MCF 10A (cell line): Measurements from ENCODE around the gene LPIN1. TPM values are rescaled to one million over a fixed set of nuclear protein-coding genes. Genes with fewer than 3 reads are reported as not detected.

Experiments
- BruUV-seq: library from RNA; stranded (reverse); fragments of 400-500 nt; replicated peaks from 2 replicates; lab custom pipeline; 2021; lab: Mats Ljungman, UMichigan
- CTCF ChIA-PET: fragments of 300-600 bp; sonication (Branson Sonifier 250); formaldehyde crosslinking; extraction: SDS; loops from one replicate; lab custom pipeline; 2021; ENCODE audit warnings: antibody characterized with exemption, inconsistent platforms; lab: Yijun Ruan, JAX
- POLR2A ChIA-PET: fragments of 300-600, 350-650 bp; sonication (Branson Sonifier 250); formaldehyde crosslinking; extraction: SDS; loops from one replicate; lab custom pipeline; 2020; ENCODE audit warnings: antibody characterized with exemption, inconsistent platforms; lab: Yijun Ruan, JAX
- DNase-seq: peaks from one replicate; pipeline ENCODE4 v3.0.0-alpha.2; 2018; ENCODE audit not compliant: unreplicated experiment
- H3K27ac Mint-ChIP-seq: one replicate; pipeline ENCODE4 v1.8.0; 2022; ENCODE audit warnings: mild to moderate bottlenecking, low read depth, mixed read lengths; ENCODE audit not compliant: unreplicated experiment
- H3K27me3 Mint-ChIP-seq: one replicate; pipeline ENCODE4 v1.8.0; 2022; ENCODE audit warnings: mixed read lengths; ENCODE audit not compliant: insufficient read depth, unreplicated experiment
- H3K36me3 Mint-ChIP-seq: one replicate; pipeline ENCODE4 v1.8.0; 2022; ENCODE audit warnings: mild to moderate bottlenecking, moderate library complexity, mixed read lengths; ENCODE audit not compliant: insufficient read depth, unreplicated experiment
- H3K4me1 Mint-ChIP-seq: one replicate; pipeline ENCODE4 v1.8.0; 2022; ENCODE audit warnings: mixed read lengths; ENCODE audit not compliant: insufficient read depth, unreplicated experiment
- H3K4me3 Mint-ChIP-seq: one replicate; pipeline ENCODE4 v1.8.0; 2022; ENCODE audit warnings: mild to moderate bottlenecking, moderate library complexity, mixed read lengths; ENCODE audit not compliant: unreplicated experiment
- H3K9me3 Mint-ChIP-seq: one replicate; pipeline ENCODE4 v1.8.0; 2022; ENCODE audit warnings: mixed read lengths; ENCODE audit not compliant: unreplicated experiment
- intact Hi-C: fragments of 100-400 bp; cut with micrococcal nuclease; formaldehyde crosslinking; loops from 2 replicates; pipeline ENCODE4 v1.14.1; 2022
- total RNA-seq: library from RNA; stranded (reverse); gene quantifications from 2 replicates; pipeline ENCODE4 v1.2.3, GENCODE V29; 2022
- TF ChIP-seq, protein P1 (sequence below): fragments of 200-600 bp; IDR thresholded peaks from one replicate; pipeline ENCODE4 v1.8.0; 2022; ENCODE audit warnings: antibody characterized with exemption, mild to moderate bottlenecking; ENCODE audit not compliant: unreplicated experiment

The LPIN1 gene
- total RNA-seq, 1 experiment from 2014 or later = 65.7 TPM

DNA sequence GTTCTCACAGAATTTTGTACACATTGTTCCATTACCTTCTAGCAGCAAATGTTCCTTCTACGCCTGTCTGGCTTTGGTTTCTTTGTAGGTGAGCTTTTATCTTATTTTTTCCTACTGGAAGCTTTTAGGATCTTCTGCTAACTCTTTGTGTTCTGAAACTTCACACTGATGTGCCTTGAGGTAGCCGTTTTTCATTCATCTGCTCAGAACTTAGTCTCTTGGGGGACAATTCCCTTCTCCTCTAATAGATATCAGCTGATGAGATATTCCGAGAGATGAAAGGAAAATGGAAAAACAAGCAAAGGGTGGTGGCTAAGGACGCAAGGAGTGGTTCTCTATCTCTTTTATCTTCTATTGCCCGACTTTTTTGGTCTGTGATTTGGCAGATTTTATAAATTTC, 27.8 kb upstream of the LPIN1 start:
- H3K4me3 Mint-ChIP-seq = no peak overlapping the region
- intact Hi-C loops = no loop called here
- peaks cover 18% of the 10 kb centered on the region for H3K27me3 Mint-ChIP-seq
- H3K4me1 Mint-ChIP-seq = peaks cover 21% of the 10 kb centered on the region
- CTCF ChIA-PET = interaction anchor here (0.8 to 1.0 kb wide), 3 partner anchors 26 to 288 kb away, joined by 3 to 4 read pairs (median 4); no protein-coding TSS in a partner anchor
- no peaks in the 10 kb centered on the region for H3K9me3 Mint-ChIP-seq
- DNase-seq = no peak
- H3K27ac Mint-ChIP-seq = no peak overlapping the region
- POLR2A ChIA-PET = interaction anchor here (1.0 to 1.6 kb wide), 4 partner anchors 20 to 34 kb away, joined by 3 to 5 read pairs (median 4); no protein-coding TSS in a partner anchor
- no peaks in the 10 kb centered on the region for H3K36me3 Mint-ChIP-seq
- TF ChIP-seq, protein P1, sequence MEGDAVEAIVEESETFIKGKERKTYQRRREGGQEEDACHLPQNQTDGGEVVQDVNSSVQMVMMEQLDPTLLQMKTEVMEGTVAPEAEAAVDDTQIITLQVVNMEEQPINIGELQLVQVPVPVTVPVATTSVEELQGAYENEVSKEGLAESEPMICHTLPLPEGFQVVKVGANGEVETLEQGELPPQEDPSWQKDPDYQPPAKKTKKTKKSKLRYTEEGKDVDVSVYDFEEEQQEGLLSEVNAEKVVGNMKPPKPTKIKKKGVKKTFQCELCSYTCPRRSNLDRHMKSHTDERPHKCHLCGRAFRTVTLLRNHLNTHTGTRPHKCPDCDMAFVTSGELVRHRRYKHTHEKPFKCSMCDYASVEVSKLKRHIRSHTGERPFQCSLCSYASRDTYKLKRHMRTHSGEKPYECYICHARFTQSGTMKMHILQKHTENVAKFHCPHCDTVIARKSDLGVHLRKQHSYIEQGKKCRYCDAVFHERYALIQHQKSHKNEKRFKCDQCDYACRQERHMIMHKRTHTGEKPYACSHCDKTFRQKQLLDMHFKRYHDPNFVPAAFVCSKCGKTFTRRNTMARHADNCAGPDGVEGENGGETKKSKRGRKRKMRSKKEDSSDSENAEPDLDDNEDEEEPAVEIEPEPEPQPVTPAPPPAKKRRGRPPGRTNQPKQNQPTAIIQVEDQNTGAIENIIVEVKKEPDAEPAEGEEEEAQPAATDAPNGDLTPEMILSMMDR = no peak
- no TSS peak for BruUV-seq

- no peaks in the 10 kb centered on the region for H3K9me3 Mint-ChIP-seq
- ChIA-PET CTCF (interaction anchor here (0.6 to 1.2 kb wide), 11 partner anchors 8 to 1287 kb away, joined by 3 to 6 read pairs (median 4); no protein-coding TSS in a partner anchor), POLR2A (interaction anchor here (0.6 to 1.6 kb wide), 7 partner anchors 21 to 843 kb away, joined by 3 to 5 read pairs (median 3); no protein-coding TSS in a partner anchor)
- BruUV-seq = no TSS peak
- intact Hi-C loops = no loop called here
- TF ChIP-seq, protein P1 = no peak
- no peak overlapping the region for H3K27ac Mint-ChIP-seq
- peaks cover 18% of the 10 kb centered on the region for H3K27me3 Mint-ChIP-seq
- peaks cover 21% of the 10 kb centered on the region for H3K4me1 Mint-ChIP-seq
- no peak overlapping the region for H3K4me3 Mint-ChIP-seq
- H3K36me3 Mint-ChIP-seq = no peaks in the 10 kb centered on the region
- DNase-seq = no peak
Observed at GRCh38 chr2:11719230-11719977, 27.0 kb upstream of the LPIN1 start.

- intact Hi-C loops = no loop called here
- Mint-ChIP-seq H3K4me1 (peaks cover 21% of the 10 kb centered on the region), H3K27ac (no peak overlapping the region), H3K36me3 (no peaks in the 10 kb centered on the region), H3K4me3 (no peak overlapping the region), H3K27me3 (peaks cover 18% of the 10 kb centered on the region), H3K9me3 (no peaks in the 10 kb centered on the region)
- CTCF ChIA-PET = interaction anchor here (0.7 kb wide), 2 partner anchors 18 to 24 kb away, joined by 3 to 4 read pairs; no protein-coding TSS in a partner anchor
- POLR2A ChIA-PET = interaction anchor here (1.0 to 1.1 kb wide), 2 partner anchors 28 to 30 kb away, joined by 3 read pairs; no protein-coding TSS in a partner anchor
- TF ChIP-seq, protein P1 = no peak
- DNase-seq = no peak
- no TSS peak for BruUV-seq
Observed at GRCh38 chr2:11720752-11721151, 25.7 kb upstream of the LPIN1 start.
